ENCODE measurements around the gene THRA.
A peak's percentile ranks its signal among the peaks of the same experiment; 100 is the strongest.

THRA gene

GRCh38 chr17:40087903-40088718 lies 25.3 kb downstream of the THRA start:
- no peak overlapping the region for H3K4me3 ChIP-seq (ENCODE audit: low read depth, low read length)
- no peaks in the 10 kb centered on the region for H3K9me3 ChIP-seq (ENCODE audit: severe bottlenecking)
- H3K36me3 ChIP-seq, result peaks cover 57% of the 10 kb centered on the region
- TF ChIP-seq CTCF (IDR thresholded peaks at IDR 0.05; ENCODE audit: low read depth, low read length), result no peak
- no peak overlapping the region for H3K27ac ChIP-seq
- DNase-seq, result no peak
- no peaks in the 10 kb centered on the region for H3K27me3 ChIP-seq (ENCODE audit: insufficient read depth, low read depth, severe bottlenecking)

- H3K27ac ChIP-seq, result no peak overlapping the region
- DNase-seq, result no peak
- no peak for TF ChIP-seq CTCF (IDR thresholded peaks at IDR 0.05; ENCODE audit: low read depth, low read length)
- H3K36me3 ChIP-seq, result peaks cover 62% of the 10 kb centered on the region
- H3K4me3 ChIP-seq (ENCODE audit: low read depth, low read length), result no peak overlapping the region
- no peaks in the 10 kb centered on the region for H3K9me3 ChIP-seq (ENCODE audit: severe bottlenecking)
- H3K27me3 ChIP-seq (ENCODE audit: insufficient read depth, low read depth, severe bottlenecking), result no peaks in the 10 kb centered on the region
These were observed 26.5 kb downstream of the THRA start for GRCh38 chr17:40089077-40089895.

DNA sequence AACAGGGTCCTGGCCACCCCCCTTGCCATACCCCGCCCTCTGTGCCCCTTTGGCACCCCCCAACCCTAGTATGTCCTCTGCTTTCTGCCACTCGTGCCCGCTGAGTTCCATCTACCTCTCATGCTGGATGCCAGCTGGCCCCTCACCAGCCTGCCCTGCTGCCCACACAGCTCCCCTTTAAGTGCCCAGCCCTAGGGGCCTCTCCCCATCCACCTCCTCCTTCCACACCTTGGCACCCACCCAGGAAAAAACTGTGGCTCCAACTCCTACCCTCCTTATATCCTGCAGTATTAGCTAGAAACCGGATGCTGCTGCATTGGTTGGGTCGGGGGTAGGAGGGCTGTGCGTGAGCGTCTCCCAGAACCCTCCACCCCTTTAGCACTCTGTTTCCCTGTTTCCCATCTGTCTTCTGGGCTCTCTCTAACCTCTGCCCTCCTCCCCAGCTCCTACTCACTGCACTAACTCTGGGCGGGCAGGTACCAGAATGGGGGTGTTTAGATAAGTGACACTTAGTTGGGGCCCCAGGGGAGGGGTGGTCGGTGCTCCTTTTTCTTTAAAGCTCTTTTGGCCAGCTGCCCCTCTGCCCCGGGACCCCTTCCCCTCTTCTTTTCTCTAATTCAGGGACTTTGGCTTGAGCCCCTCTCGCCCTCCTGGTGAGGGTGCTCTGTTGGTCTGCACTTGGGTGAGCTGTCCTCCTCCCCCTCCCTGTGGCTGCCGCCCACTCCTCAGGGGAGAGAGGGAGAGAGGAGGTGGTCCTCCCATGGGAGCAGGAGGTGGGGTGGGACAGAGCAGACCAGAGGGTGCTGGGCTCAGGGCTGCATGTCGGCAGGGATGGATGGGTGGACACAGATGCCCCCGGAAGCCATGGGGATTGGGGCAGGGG lies 27.7 kb downstream of the THRA start:
- no peak for DNase-seq
- H3K27ac ChIP-seq, result no peak overlapping the region
- H3K36me3 ChIP-seq, result peaks cover 64% of the 10 kb centered on the region
- H3K27me3 ChIP-seq (ENCODE audit: insufficient read depth, low read depth, severe bottlenecking), result no peaks in the 10 kb centered on the region
- no peaks in the 10 kb centered on the region for H3K9me3 ChIP-seq (ENCODE audit: severe bottlenecking)
- no peak for TF ChIP-seq CTCF (IDR thresholded peaks at IDR 0.05; ENCODE audit: low read depth, low read length)
- no peak overlapping the region for H3K4me3 ChIP-seq (ENCODE audit: low read depth, low read length)

- TF ChIP-seq CTCF (IDR thresholded peaks at IDR 0.05; ENCODE audit: low read depth, low read length), result no peak
- no peaks in the 10 kb centered on the region for H3K27me3 ChIP-seq (ENCODE audit: insufficient read depth, low read depth, severe bottlenecking)
- DNase-seq, result peak; percentile 88
- no peaks in the 10 kb centered on the region for H3K9me3 ChIP-seq (ENCODE audit: severe bottlenecking)
- H3K36me3 ChIP-seq, result peaks cover 63% of the 10 kb centered on the region
- peak overlapping the region; percentile 78 for H3K27ac ChIP-seq
- H3K4me3 ChIP-seq (ENCODE audit: low read depth, low read length), result peak overlapping the region; percentile 19; the same call in 1 of the 2 replicates
These were observed 29.1 kb downstream of the THRA start for GRCh38 chr17:40091691-40092397.

DNA sequence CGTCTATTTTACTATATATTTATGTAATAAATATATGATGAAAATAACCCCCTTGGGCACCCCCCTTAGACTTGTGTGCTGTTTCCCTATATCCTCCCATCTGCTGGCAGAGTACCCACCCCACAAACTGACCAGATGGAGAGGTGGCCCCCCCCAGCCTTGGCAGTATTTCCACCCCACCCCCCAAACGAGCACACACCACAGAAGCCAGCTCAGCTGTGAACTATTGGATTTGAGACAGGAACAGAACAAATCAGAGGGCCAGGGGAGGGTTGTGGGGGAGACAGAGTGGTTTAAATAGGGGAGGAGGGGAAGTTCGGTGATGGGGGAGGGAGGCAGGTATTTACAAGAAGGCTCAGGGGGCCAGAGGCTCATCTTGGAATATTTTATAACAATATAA lies 29.8 kb downstream of the THRA start:
- Histone ChIP-seq H3K4me3 (ENCODE audit: low read depth, low read length) (peak overlapping the region; percentile 19; the same call in 1 of the 2 replicates), H3K27ac (peak overlapping the region; percentile 78), H3K9me3 (ENCODE audit: severe bottlenecking) (no peaks in the 10 kb centered on the region), H3K27me3 (ENCODE audit: insufficient read depth, low read depth, severe bottlenecking) (no peaks in the 10 kb centered on the region), H3K36me3 (peaks cover 58% of the 10 kb centered on the region)
- peak; percentile 82 for DNase-seq
- TF ChIP-seq CTCF (IDR thresholded peaks at IDR 0.05; ENCODE audit: low read depth, low read length), result no peak

All from WERI-Rb-1 (cell line).